Measurements from ENCODE around the gene DSN1.

Gene DSN1

GRCh38 chr20:36752582-36752981, 21.0 kb downstream of the DSN1 start:
- DNase-seq = no peak

- DNase-seq = peak; percentile 98
Measured at GRCh38 chr20:36745927-36746659, 27.5 kb downstream of the DSN1 start, which contains the start of gene NDRG3. TSS of gene NDRG3 (minus strand) at chr20:36746090. CDS start at chr20:36721735, 24,355 bp downstream.

- peak; percentile 65 for DNase-seq
Measured at GRCh38 chr20:36745234-36745926, 28.2 kb downstream of the DSN1 start.

GRCh38 chr20:36744764-36745191, 28.8 kb downstream of the DSN1 start:
- peak; percentile 88 for DNase-seq

GRCh38 chr20:36744243-36744642, 29.3 kb downstream of the DSN1 start:
- peak; percentile 47 for DNase-seq

- DNase-seq = no peak
Measured at GRCh38 chr20:36742558-36742957, 31.0 kb downstream of the DSN1 start.

GRCh38 chr20:36741072-36741471, 32.5 kb downstream of the DSN1 start:
- DNase-seq = peak; percentile 96

- DNase-seq = peak; percentile 71
Measured at GRCh38 chr20:36737183-36737499, 36.4 kb downstream of the DSN1 start.

- peak; percentile 80 for DNase-seq
Measured at GRCh38 chr20:36736451-36737182, 36.9 kb downstream of the DSN1 start.

GRCh38 chr20:36732456-36732855, 41.1 kb downstream of the DSN1 start:
- no peak for DNase-seq

- peak; percentile 35 for DNase-seq
Measured at GRCh38 chr20:36728986-36729385, 44.6 kb downstream of the DSN1 start.

- no peak for DNase-seq
Measured at GRCh38 chr20:36726168-36726567, 47.4 kb downstream of the DSN1 start.

GRCh38 chr20:36720510-36720909, 53.1 kb downstream of the DSN1 start:
- DNase-seq = no peak

- DNase-seq = peak; percentile 79
Measured at GRCh38 chr20:36717657-36718056, 55.9 kb downstream of the DSN1 start.

GRCh38 chr20:36717021-36717420, 56.5 kb downstream of the DSN1 start:
- DNase-seq = no peak

GRCh38 chr20:36712775-36713174, 60.8 kb downstream of the DSN1 start:
- DNase-seq = no peak

- no peak for DNase-seq
Measured at GRCh38 chr20:36709126-36709525, 64.4 kb downstream of the DSN1 start.

- no peak for DNase-seq
Measured at GRCh38 chr20:36703530-36703929, 70.0 kb downstream of the DSN1 start.
